ENCODE measurements around the gene CD58.

The CD58 gene

GRCh38 chr1:116471241-116471640, 99.6 kb downstream of the CD58 start:
- no peak for DNase-seq (ENCODE audit: low read depth in 2 of 2)

GRCh38 chr1:116470671-116471070, 100.2 kb downstream of the CD58 start:
- no peak for DNase-seq (ENCODE audit: low read depth in 2 of 2)

- DNase-seq (ENCODE audit: low read depth in 2 of 2) = no peak
These were observed 103.8 kb downstream of the CD58 start for GRCh38 chr1:116466810-116467557.

GRCh38 chr1:116465845-116466685, 104.8 kb downstream of the CD58 start:
- DNase-seq (ENCODE audit: low read depth in 2 of 2) = no peak

- DNase-seq (ENCODE audit: low read depth in 2 of 2) = no peak
These were observed 105.4 kb downstream of the CD58 start for GRCh38 chr1:116465477-116465844.

Measured in stimulated activated CD8-positive, alpha-beta memory T cell treated with anti-CD3 and anti-CD28 coated beads, Interleukin-7, amount 100 ng/mL, for 1 hour (primary cell).